Measurements from ENCODE around the gene ZNF805. TPM values are rescaled to one million over a fixed set of nuclear protein-coding genes. Genes with fewer than 3 reads are reported as not detected.

ZNF805 gene
- total RNA-seq: 5.0 and 5.3 TPM in 2 replicates

DNA sequence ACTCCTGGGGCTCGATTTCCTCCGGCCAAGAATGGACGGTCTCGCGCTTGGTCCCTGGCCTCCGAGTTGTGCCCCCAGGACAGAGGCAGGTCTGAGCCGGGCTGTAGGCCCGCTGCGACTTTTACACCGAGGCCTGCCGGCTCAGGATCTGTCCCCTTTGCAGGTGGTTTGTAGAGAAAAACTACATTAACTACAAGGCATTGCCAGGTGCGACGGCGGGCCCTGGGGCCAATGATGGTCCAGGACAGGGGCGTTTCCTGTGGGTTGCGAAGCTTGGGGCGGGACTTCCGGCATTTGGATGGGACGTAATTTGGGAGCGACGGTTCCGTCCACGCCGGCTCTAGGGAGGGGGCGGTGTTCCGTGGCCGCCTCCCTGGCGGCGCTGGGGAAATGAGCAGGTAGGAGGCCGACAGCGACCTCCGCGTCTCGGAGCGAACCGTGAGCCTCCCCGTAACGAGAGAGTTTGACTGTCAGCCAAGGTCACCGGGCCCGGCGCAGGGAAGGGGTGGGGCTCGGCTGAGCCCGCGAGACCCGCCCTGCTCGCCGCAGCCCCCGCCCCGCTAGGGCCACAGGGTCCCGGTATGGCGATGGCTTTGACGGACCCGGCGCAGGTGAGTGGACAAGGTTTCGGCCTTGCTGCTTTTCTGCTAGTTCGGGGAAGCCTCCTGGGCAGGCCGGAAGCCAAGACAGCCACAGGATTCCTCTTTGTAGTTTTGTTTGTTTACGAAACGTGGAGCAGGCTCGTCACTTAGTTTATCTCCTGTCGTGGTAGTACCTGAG is at the start of gene ZNF805:
TSS of gene ZNF805 (plus strand) at position 322 of the 780 bp plus-strand sequence. CDS start at position 582, 260 bp downstream.

DNA sequence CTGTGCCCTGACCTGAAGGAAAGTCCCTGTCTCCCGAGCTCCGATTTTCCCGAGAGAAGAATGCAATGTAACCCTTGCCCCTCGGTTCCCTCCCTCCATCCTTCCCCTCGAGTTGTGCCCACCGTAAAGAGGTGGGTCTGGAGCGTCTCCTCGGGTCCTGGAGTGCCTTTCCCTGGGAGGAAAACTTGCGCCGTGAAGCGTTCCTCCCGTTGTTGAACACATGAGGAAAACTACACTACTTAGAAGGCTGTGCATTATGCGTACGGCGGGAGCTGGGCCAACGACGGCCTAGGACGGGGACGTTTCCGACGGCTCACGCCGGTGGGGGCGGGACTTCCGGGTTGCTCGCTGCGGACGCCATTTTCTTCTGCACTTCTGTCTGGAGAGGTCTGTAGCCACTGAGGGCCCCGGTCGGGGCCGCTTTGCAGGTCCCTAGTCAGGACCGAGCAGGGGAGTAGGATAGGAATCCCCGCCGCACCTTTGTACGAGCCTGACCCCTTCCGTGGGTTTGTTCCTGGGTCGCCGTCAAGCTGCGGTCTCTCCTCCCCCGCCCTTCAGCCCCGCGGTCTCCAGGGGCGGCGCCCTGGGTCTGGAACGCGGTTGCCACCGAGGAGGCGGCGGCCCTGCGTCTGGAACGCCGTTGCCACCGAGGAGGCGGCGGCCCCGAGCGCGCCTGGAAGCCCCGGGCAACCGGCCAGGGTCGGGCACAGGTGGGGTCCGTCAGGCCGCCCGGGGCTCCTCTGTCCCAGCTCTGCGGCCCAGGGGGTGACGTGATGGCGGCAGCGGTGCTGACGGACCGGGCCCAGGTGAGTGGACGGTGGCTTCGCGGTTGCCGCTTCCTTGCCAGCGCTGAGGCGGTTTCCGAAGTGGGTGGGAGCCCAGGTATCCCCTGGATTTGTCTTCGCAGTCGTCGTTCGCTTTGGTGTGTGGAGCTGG is 49.0 kb upstream of the ZNF805 start, which contains the start of gene ZNF264:
TSS of gene ZNF264 (plus strand) at position 360 of the 936 bp plus-strand sequence. CDS start at position 774, 414 bp downstream.

DNA sequence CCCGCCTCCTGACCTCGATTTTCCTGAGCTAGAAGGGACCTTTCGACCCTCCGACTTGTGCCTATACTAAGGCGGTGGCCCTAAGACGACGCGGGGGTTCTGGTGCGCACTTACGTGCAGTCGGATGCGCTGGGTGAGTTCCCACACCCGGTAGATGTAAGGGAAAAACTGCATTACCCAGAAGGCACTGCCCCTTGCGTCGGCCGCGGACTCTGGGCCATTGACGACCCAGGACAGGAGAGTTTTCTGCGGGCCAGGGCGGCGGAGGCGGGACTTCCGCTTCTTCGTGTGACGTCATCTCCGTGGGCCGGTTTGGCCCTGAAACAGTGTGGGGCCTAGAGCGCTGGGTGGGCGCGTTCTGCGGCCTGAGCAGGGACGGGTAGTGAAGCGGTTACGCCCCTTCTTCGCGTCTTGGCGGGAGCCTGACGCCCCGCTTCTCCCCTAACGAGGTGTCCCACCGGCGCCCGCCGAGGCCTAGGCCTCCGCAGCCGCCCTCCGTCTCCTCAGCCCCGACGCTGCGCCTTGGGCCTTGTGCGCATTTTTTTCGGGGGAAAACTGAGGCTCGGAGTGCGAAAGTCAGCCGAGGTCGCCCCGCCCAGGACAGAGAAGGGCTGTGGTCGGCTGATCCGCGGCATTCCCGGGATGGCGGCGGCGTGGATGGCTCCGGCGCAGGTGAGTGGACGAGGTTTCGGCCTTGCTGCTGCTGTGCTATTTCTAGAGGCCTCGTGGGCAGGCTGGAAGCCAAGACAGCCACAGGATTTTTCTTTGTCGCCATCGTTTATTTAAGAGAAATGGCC is 39.9 kb downstream of the ZNF805 start, which contains the start of gene ZNF460:
TSS of gene ZNF460 (plus strand) at position 321 of the 797 bp plus-strand sequence. CDS start at position 643, 322 bp downstream.

Other genes starting within 250 kb of the ZNF805 start
- gene USP29, start 120.6 kb upstream of the ZNF805 start, total RNA-seq: not detected in 2 replicates
- not detected in 2 replicates for gene ZIM3, start 95.4 kb upstream of the ZNF805 start, total RNA-seq
- not detected in 2 replicates for gene DUXA, start 73.1 kb upstream of the ZNF805 start, total RNA-seq
- gene ZNF264, start 49.1 kb upstream of the ZNF805 start, total RNA-seq: 19.5 and 20.9 TPM in 2 replicates
- gene AURKC, start 9.6 kb upstream of the ZNF805 start, total RNA-seq: 0.15 and 1.6 TPM in 2 replicates
- gene ZNF460, start 39.9 kb downstream of the ZNF805 start, total RNA-seq: 12.3 and 15.7 TPM in 2 replicates
- 3.6 and 4.7 TPM in 2 replicates for gene ZNF543, start 79.8 kb downstream of the ZNF805 start, total RNA-seq
- 4.3 TPM in 2 replicates for gene ZNF304, start 110.6 kb downstream of the ZNF805 start, total RNA-seq
- 21.3 and 23.6 TPM in 2 replicates for gene TRAPPC2B, start 122.9 kb downstream of the ZNF805 start, total RNA-seq
- gene ZNF547, start 122.9 kb downstream of the ZNF805 start, total RNA-seq: 0.53 and 1.6 TPM in 2 replicates
- 5.0 and 6.9 TPM in 2 replicates for gene ZNF548, start 149.2 kb downstream of the ZNF805 start, total RNA-seq
- 3.2 and 3.5 TPM in 2 replicates for gene ZNF17, start 170.5 kb downstream of the ZNF805 start, total RNA-seq
- gene ZNF749, start 194.7 kb downstream of the ZNF805 start, total RNA-seq: 3.1 and 11.3 TPM in 2 replicates
- gene VN1R1, start 216.5 kb downstream of the ZNF805 start, total RNA-seq: not detected in 2 replicates
- gene ZNF772, start 236.9 kb downstream of the ZNF805 start, total RNA-seq: 10.5 and 15.0 TPM in 2 replicates
- gene ZNF419, start 247.1 kb downstream of the ZNF805 start, total RNA-seq: 4.2 and 9.5 TPM in 2 replicates

All from mammary microvascular endothelial cell (primary cell).